K562 (cell line): ENCODE measurements around the gene PLEKHS1. TPM values are rescaled to one million over a fixed set of nuclear protein-coding genes. Genes with fewer than 3 reads are reported as not detected.
"Not testable (repeated sequence)": the region's sequence is repeated elsewhere in the genome, so short reads cannot be mapped to it uniquely, and the experiment has no call there.

Experiments used
- ATAC-seq: fragments of 200-7000 bp; cut with Tn5 transposase; 3 replicates; pipeline ENCODE4 v1.9.1; 2020; ENCODE audit warnings: moderate library complexity
- BruUV-seq: library from RNA; stranded (reverse); fragments of 400-500 nt; replicated peaks from 2 replicates; lab custom pipeline; 2021; lab: Mats Ljungman, UMichigan
- CTCF ChIA-PET: fragments of 300-600 bp; formaldehyde crosslinking; extraction: SDS; loops from one replicate; lab custom pipeline; 2021; ENCODE audit warnings: low intra/inter-chr PET ratio; lab: Yijun Ruan, JAX
- POLR2A ChIA-PET: fragments of 300-600, 350-650 bp; sonication (Branson Sonifier 250); formaldehyde crosslinking; extraction: SDS; loops from one replicate; lab custom pipeline; 2021; ENCODE audit warnings: antibody characterized with exemption, inconsistent platforms; lab: Yijun Ruan, JAX
- DNase-seq, 4 experiments: peaks; one replicate each; pipeline versions ENCODE4 v3.0.0 to v3.0.0-alpha.2; 2011 to 2018; ENCODE audit warnings: low spot score in 3 of 4, mixed read lengths in 3 of 4; ENCODE audit errors: extremely low read depth in 1 of 4
- FAIRE-seq: peaks from 2 replicates; lab custom pipeline; 2011; peaks lifted over from hg19 to GRCh38; lab: Jason Lieb, UNC
- H2AFZ ChIP-seq: 2 replicates; pipeline ENCODE4 v1.6.0; 2011; ENCODE audit warnings: low read depth, low read length, control low read depth, inconsistent platforms
- H3K27ac ChIP-seq: fragments of 200-600 bp; 3 replicates; pipeline ENCODE4 v1.8.0; 2011; ENCODE audit warnings: low read depth, mild to moderate bottlenecking, control low read depth, inconsistent platforms, low read length, moderate library complexity, mixed read lengths; ENCODE audit errors: extremely low read depth
- H3K27me3 ChIP-seq, 2 experiments: fragments of 300-600 bp in 1 of 2; 2 replicates in 1 of 2; 3 replicates in 1 of 2; pipeline versions ENCODE4 v1.6.0 to v1.8.0; 2011; ENCODE audit warnings: inconsistent platforms in 2 of 2, low read length in 2 of 2, mild to moderate bottlenecking in 1 of 2, mixed read lengths in 1 of 2, moderate library complexity in 1 of 2; ENCODE audit not compliant: control insufficient read depth in 2 of 2, insufficient read depth in 2 of 2
- H3K36me3 ChIP-seq: fragments of 300-600 bp; 3 replicates; pipeline ENCODE4 v1.8.0; 2011; ENCODE audit warnings: mild to moderate bottlenecking, low read length, inconsistent platforms; ENCODE audit not compliant: control insufficient read depth, insufficient read depth
- H3K4me1 ChIP-seq, 2 experiments: fragments of 200-600 bp in 1 of 2; replicated peaks in 1 of 2; 2 replicates in 1 of 2; 3 replicates in 1 of 2; pipeline versions ENCODE4 v1.5.1 to v1.8.0; 2011; ENCODE audit warnings: inconsistent platforms in 2 of 2, low read length in 2 of 2, mild to moderate bottlenecking in 1 of 2, mixed read lengths in 1 of 2, moderate library complexity in 1 of 2; ENCODE audit not compliant: control insufficient read depth in 2 of 2, insufficient read depth in 2 of 2
- H3K4me2 ChIP-seq: 2 replicates; pipeline ENCODE4 v1.6.1; 2011; ENCODE audit warnings: low read length, control low read depth, inconsistent platforms, mixed read lengths; ENCODE audit not compliant: insufficient read depth
- H3K4me3 ChIP-seq: fragments of 200-600 bp; sonication (generic), shearing (Covaris generic); 2 replicates; pipeline ENCODE4 v1.5.1; 2016; ENCODE audit warnings: control low read depth, inconsistent platforms
- H3K79me2 ChIP-seq: fragments of 200-600 bp; 3 replicates; pipeline ENCODE4 v1.8.0; 2011; ENCODE audit warnings: low read length, inconsistent platforms; ENCODE audit not compliant: control insufficient read depth, insufficient read depth
- H3K9ac ChIP-seq, 2 experiments: 2 replicates each; pipeline versions ENCODE4 v1.6.0 to v1.6.1; 2011; ENCODE audit warnings: low read depth in 2 of 2, low read length in 2 of 2, control low read depth in 1 of 2, inconsistent platforms in 1 of 2, mild to moderate bottlenecking in 1 of 2, mixed read lengths in 1 of 2; ENCODE audit not compliant: insufficient read depth in 1 of 2
- H3K9me1 ChIP-seq: one replicate; pipeline ENCODE4 v1.6.0; 2011; ENCODE audit warnings: inconsistent platforms, mild to moderate bottlenecking, low read length, moderate library complexity; ENCODE audit not compliant: control insufficient read depth, insufficient read depth
- H3K9me3 ChIP-seq: replicated peaks from 2 replicates; pipeline ENCODE4 v1.5.1; 2011; ENCODE audit warnings: low read depth, low read length, inconsistent platforms; ENCODE audit not compliant: control insufficient read depth, insufficient read depth
- H4K20me1 ChIP-seq: replicated peaks from 2 replicates; pipeline ENCODE4 v1.6.1; 2011; ENCODE audit warnings: low read length, inconsistent platforms, mixed read lengths; ENCODE audit not compliant: control insufficient read depth, insufficient read depth
- MAX ChIP-seq: sonication (generic); formaldehyde crosslinking; IDR thresholded peaks from 2 replicates; pipeline ENCODE4 v1.9.0; 2022; ENCODE audit warnings: mild to moderate bottlenecking, missing genetic modification reagents
- MECOM ChIP-seq: fragments of 250-450 bp; sonication (Bioruptor Pico); IDR thresholded peaks from 2 replicates; pipeline ENCODE4 v1.8.0; 2022; ENCODE audit warnings: inconsistent platforms
- WGBS: fragments of 100-300 bp; shearing (Covaris generic); methylation state at CpG from one replicate; pipeline ENCODE4 v1.1.6; 2016; ENCODE audit warnings: low coverage, mixed read lengths; ENCODE audit not compliant: insufficient coverage; ENCODE audit errors: missing lambda C conversion rate; 5-methylcytosine and 5-hydroxymethylcytosine counted together
- in situ Hi-C: fragments of 300-500 bp; cut with MboI; formaldehyde crosslinking; loops from 4 replicates; pipeline ENCODE4 v1.15.0; 2018; ENCODE audit warnings: inconsistent platforms, mixed read lengths
- intact Hi-C: fragments of 100-400 bp; cut with micrococcal nuclease; formaldehyde crosslinking; loops from 2 replicates; pipeline ENCODE4 v1.14.2; 2022
- polyA plus RNA-seq, 8 experiments: library from polyadenylated mRNA; depleted of rRNA in 4 of 8; stranded (reverse) in 5 of 8; unstranded in 3 of 8; fragments of >200 nt; fragmentation: Nextera tagmentation in 2 of 8; fragmentation: Illumina TruSeq in 1 of 8; extraction: Ambion mirVana in 2 of 8; extraction: Trizol in 1 of 8; gene quantifications; 2 replicates each; pipeline versions ENCODE4 v1.2.1 to v1.2.3, GENCODE V29; 2011 to 2014; ENCODE audit warnings: inconsistent platforms in 1 of 8, missing spikeins in 1 of 8
- total RNA-seq, 7 experiments: library from RNA; depleted of rRNA in 6 of 7; stranded (reverse); fragments of >200 nt in 6 of 7; fragmentation: Illumina TruSeq in 2 of 7; extraction: Trizol in 2 of 7; gene quantifications; 2 replicates each; pipeline versions ENCODE4 v1.2.1 to v1.2.3, GENCODE V29; 2011 to 2021; ENCODE audit warnings: low replicate concordance in 1 of 7

The PLEKHS1 gene
- total and polyA plus RNA-seq, 9 of the 15 experiments (the other 6 are each of a cell fraction or from before 2014, with no cell fraction given) = not detected

- no peak for DNase-seq
- Histone ChIP-seq H3K79me2 (no peaks in the 10 kb centered on the region), H3K27ac (no peak overlapping the region), H3K4me2 (no peak overlapping the region), H3K36me3 (no peaks in the 10 kb centered on the region), H3K9ac (no peak overlapping the region), H4K20me1 (no peaks in the 10 kb centered on the region), H2AFZ (no peak overlapping the region), H3K27me3 (peaks cover 0 to 5% of the 10 kb centered on the region in 2 experiments; a peak in 3 of 5 replicates)
- WGBS = 0% methylated on average over 4 of the region's 4 CpGs
- CTCF ChIA-PET = no interaction called here
- no peak for ATAC-seq
- in situ Hi-C loops (no loop called here), intact Hi-C loops (no loop called here)
- BruUV-seq = no TSS peak
- no peak for FAIRE-seq
- POLR2A ChIA-PET = no interaction called here
- TF ChIP-seq MECOM (CRISPR knock-in tag) = no peak
- TF ChIP-seq MAX (CRISPR knock-in tag) = no peak
- TF ChIP-seq, all 486 proteins: peak for 0
- Histone ChIP-seq H3K9me3 (no peaks in the 10 kb centered on the region), H3K9me1 (no peaks in the 10 kb centered on the region), H3K4me3 (no peak overlapping the region), H3K4me1 (no peaks in the 10 kb centered on the region)
These were observed 18.9 kb downstream of the PLEKHS1 start for GRCh38 chr10:113770346-113770745.

GRCh38 chr10:113771131-113771530 lies 19.6 kb downstream of the PLEKHS1 start:
- H3K4me1 ChIP-seq, ATAC-seq, H3K27me3 ChIP-seq, H2AFZ ChIP-seq, H3K9me3 ChIP-seq, H3K4me3 ChIP-seq, H3K36me3 ChIP-seq, DNase-seq, H3K9ac ChIP-seq, CTCF ChIA-PET, H3K27ac ChIP-seq, in situ Hi-C loops, H3K4me2 ChIP-seq, POLR2A ChIA-PET, BruUV-seq, H3K9me1 ChIP-seq, FAIRE-seq, intact Hi-C loops, H3K79me2 ChIP-seq, H4K20me1 ChIP-seq: not testable (repeated sequence)
- WGBS = 3% methylated on average over 3 of the region's 3 CpGs
